ENCODE data around the gene C14orf180. TPM values are rescaled to one million over a fixed set of nuclear protein-coding genes. Genes with fewer than 3 reads are reported as not detected.
A peak's percentile ranks its signal among the peaks of the same experiment; 100 is the strongest.

The C14orf180 gene
- total RNA-seq, 3 donors from 2014 or later (not counting 1 experiment from before 2014, with no cell fraction given): not detected

DNA sequence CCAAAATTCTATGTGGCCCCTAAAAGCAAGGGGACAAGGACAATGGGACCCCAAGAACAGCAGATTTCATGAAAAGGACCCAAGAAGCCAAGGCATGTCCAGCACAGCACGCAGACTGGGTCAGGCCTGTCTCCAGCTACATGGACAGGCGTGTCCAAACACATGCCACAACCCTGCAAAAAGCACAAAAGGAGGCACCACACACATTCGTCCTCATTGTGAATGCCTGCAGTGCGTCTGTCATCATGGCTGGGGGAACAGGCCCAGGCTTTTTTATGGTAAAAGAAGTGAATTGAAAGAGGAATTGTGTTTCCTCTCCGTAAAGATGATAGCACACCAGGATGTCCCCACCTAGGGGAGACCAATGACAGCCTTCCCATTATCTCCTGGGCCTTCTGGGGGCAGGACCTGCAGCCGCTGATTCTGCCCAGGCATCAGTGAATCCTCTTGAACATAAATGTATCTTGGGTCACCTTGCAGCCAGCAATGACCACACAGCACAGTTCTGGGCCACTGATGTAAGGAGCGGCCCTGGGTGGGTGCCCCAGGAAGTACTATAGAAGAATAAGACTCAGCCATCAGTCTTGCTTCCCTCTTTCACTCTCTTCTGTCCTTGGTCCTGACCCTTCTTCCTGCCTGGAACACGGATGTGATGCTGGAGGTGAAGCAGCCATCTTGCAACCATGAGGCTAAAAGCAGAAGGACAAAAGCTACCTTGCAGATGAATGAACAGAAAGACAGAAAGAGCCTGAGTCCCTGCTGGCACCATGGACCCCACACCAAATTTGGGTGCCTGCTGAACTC is 29.8 kb upstream of the C14orf180 start:
- Histone ChIP-seq H3K27ac (ENCODE audit: low read length) (no peak overlapping the region), H3K9me3 (ENCODE audit: control insufficient read depth, insufficient read depth, low read length) (no peaks in the 10 kb centered on the region), H3K4me1 (ENCODE audit: control insufficient read depth, insufficient read depth, low read length) (no peaks in the 10 kb centered on the region), H3K27me3 (ENCODE audit: control insufficient read depth, insufficient read depth, low read length) (no peaks in the 10 kb centered on the region), H3K4me3 (ENCODE audit: low read length) (no peak overlapping the region), H3K36me3 (ENCODE audit: control insufficient read depth, insufficient read depth, low read length) (no peaks in the 10 kb centered on the region)
- Mint-ChIP-seq H3K27ac (no peak overlapping the region), H3K9me3 (no peaks in the 10 kb centered on the region), H3K4me3 (no peak overlapping the region), H3K27me3 (ENCODE audit: low read depth in 2 of 2) (peaks cover 4 to 5% of the 10 kb centered on the region in 2 donors), H3K4me1 (no peaks in the 10 kb centered on the region), H3K36me3 (no peaks in the 10 kb centered on the region)
- WGBS (ENCODE audit: insufficient coverage): 80% methylated on average over 8 of the region's 8 CpGs
- ATAC-seq: no peak
- TF ChIP-seq, protein P1, sequence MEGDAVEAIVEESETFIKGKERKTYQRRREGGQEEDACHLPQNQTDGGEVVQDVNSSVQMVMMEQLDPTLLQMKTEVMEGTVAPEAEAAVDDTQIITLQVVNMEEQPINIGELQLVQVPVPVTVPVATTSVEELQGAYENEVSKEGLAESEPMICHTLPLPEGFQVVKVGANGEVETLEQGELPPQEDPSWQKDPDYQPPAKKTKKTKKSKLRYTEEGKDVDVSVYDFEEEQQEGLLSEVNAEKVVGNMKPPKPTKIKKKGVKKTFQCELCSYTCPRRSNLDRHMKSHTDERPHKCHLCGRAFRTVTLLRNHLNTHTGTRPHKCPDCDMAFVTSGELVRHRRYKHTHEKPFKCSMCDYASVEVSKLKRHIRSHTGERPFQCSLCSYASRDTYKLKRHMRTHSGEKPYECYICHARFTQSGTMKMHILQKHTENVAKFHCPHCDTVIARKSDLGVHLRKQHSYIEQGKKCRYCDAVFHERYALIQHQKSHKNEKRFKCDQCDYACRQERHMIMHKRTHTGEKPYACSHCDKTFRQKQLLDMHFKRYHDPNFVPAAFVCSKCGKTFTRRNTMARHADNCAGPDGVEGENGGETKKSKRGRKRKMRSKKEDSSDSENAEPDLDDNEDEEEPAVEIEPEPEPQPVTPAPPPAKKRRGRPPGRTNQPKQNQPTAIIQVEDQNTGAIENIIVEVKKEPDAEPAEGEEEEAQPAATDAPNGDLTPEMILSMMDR (IDR thresholded peaks at IDR 0.05): no peak
- DNase-seq: peak in 1 of 2 donors; percentile 6
- intact Hi-C loops (cut with micrococcal nuclease): no loop called here

GRCh38 chr14:104550340-104550860 is 29.2 kb upstream of the C14orf180 start:
- H3K27ac ChIP-seq (ENCODE audit: low read length): no peak overlapping the region
- H3K9me3 ChIP-seq (ENCODE audit: control insufficient read depth, insufficient read depth, low read length): no peaks in the 10 kb centered on the region
- no peak overlapping the region for H3K4me3 ChIP-seq (ENCODE audit: low read length)
- no peaks in the 10 kb centered on the region for H3K4me1 ChIP-seq (ENCODE audit: control insufficient read depth, insufficient read depth, low read length)
- Mint-ChIP-seq H3K4me3 (no peak overlapping the region), H3K4me1 (no peaks in the 10 kb centered on the region), H3K36me3 (no peaks in the 10 kb centered on the region), H3K27ac (no peak overlapping the region), H3K9me3 (no peaks in the 10 kb centered on the region), H3K27me3 (ENCODE audit: low read depth in 2 of 2) (peaks cover 0 to 5% of the 10 kb centered on the region in 2 donors)
- ATAC-seq (no peak), DNase-seq (no peak)
- intact Hi-C loops (cut with micrococcal nuclease): no loop called here
- no peaks in the 10 kb centered on the region for H3K27me3 ChIP-seq (ENCODE audit: control insufficient read depth, insufficient read depth, low read length)
- WGBS (ENCODE audit: insufficient coverage): 91% methylated on average over 12 of the region's 13 CpGs
- no peaks in the 10 kb centered on the region for H3K36me3 ChIP-seq (ENCODE audit: control insufficient read depth, insufficient read depth, low read length)
- TF ChIP-seq, protein P1 (IDR thresholded peaks at IDR 0.05): no peak

GRCh38 chr14:104550861-104551728 is 28.5 kb upstream of the C14orf180 start:
- H3K4me1 ChIP-seq (ENCODE audit: control insufficient read depth, insufficient read depth, low read length): no peaks in the 10 kb centered on the region
- ATAC-seq (no peak), DNase-seq (peak in 1 of 2 donors; percentile 6)
- H3K27me3 Mint-ChIP-seq (ENCODE audit: low read depth in 2 of 2): peaks cover 0 to 5% of the 10 kb centered on the region in 2 donors
- no peaks in the 10 kb centered on the region for H3K36me3 Mint-ChIP-seq
- 81% methylated on average over 22 of the region's 24 CpGs for WGBS (ENCODE audit: insufficient coverage)
- H3K4me3 Mint-ChIP-seq: no peak overlapping the region
- H3K9me3 Mint-ChIP-seq: no peaks in the 10 kb centered on the region
- no peaks in the 10 kb centered on the region for H3K27me3 ChIP-seq (ENCODE audit: control insufficient read depth, insufficient read depth, low read length)
- intact Hi-C loops (cut with micrococcal nuclease): no loop called here
- no peaks in the 10 kb centered on the region for H3K36me3 ChIP-seq (ENCODE audit: control insufficient read depth, insufficient read depth, low read length)
- no peaks in the 10 kb centered on the region for H3K4me1 Mint-ChIP-seq
- TF ChIP-seq, protein P1 (IDR thresholded peaks at IDR 0.05): no peak
- H3K27ac Mint-ChIP-seq: no peak overlapping the region
- H3K27ac ChIP-seq (ENCODE audit: low read length): no peak overlapping the region
- H3K9me3 ChIP-seq (ENCODE audit: control insufficient read depth, insufficient read depth, low read length): no peaks in the 10 kb centered on the region
- H3K4me3 ChIP-seq (ENCODE audit: low read length): no peak overlapping the region
